HG03457 (cell line): ENCODE results near the gene WIZ.

Source experiments
- ATAC-seq: cut with Tn5 transposase; IDR thresholded peaks from one replicate; pipeline ENCODE4 v1.9.1; 2021; ENCODE audit warnings: moderate number of reproducible peaks; ENCODE audit not compliant: unreplicated experiment

The WIZ gene

GRCh38 chr19:15445227-15445605 is 4.5 kb downstream of the WIZ start:
- no peak for ATAC-seq

- ATAC-seq, result no peak
These were observed 5.1 kb downstream of the WIZ start for GRCh38 chr19:15444505-15445226.

GRCh38 chr19:15443838-15444237 is 5.9 kb downstream of the WIZ start:
- ATAC-seq, result no peak

GRCh38 chr19:15443325-15443724 is 6.4 kb downstream of the WIZ start:
- no peak for ATAC-seq

- no peak for ATAC-seq
These were observed 7.4 kb downstream of the WIZ start for GRCh38 chr19:15442142-15442920.

- ATAC-seq, result no peak
These were observed 8.4 kb downstream of the WIZ start for GRCh38 chr19:15441317-15441716.

- ATAC-seq, result no peak
These were observed 9.7 kb downstream of the WIZ start for GRCh38 chr19:15439821-15440641.

- no peak for ATAC-seq
These were observed 10.5 kb downstream of the WIZ start for GRCh38 chr19:15439078-15439799.

- ATAC-seq, result no peak
These were observed 11.2 kb downstream of the WIZ start for GRCh38 chr19:15438577-15438976.

GRCh38 chr19:15438124-15438496 is 11.6 kb downstream of the WIZ start:
- no peak for ATAC-seq

- no peak for ATAC-seq
These were observed 12.2 kb downstream of the WIZ start for GRCh38 chr19:15437355-15438123.

- ATAC-seq, result no peak
These were observed 13.0 kb downstream of the WIZ start for GRCh38 chr19:15436826-15437110.

- no peak for ATAC-seq
These were observed 13.5 kb downstream of the WIZ start for GRCh38 chr19:15436012-15436825.

GRCh38 chr19:15433519-15434069 is 16.2 kb downstream of the WIZ start:
- no peak for ATAC-seq

GRCh38 chr19:15432629-15433518 is 16.9 kb downstream of the WIZ start:
- peak; percentile 51 for ATAC-seq

GRCh38 chr19:15432018-15432494 is 17.7 kb downstream of the WIZ start:
- ATAC-seq, result no peak

- no peak for ATAC-seq
These were observed 18.2 kb downstream of the WIZ start for GRCh38 chr19:15431396-15432017.
